GM12873 (cell line): ENCODE measurements around the gene SLC6A6.

Experiments
- TF ChIP-seq, protein P1 (sequence below): IDR thresholded peaks from 2 replicates; pipeline ENCODE4 v1.5.1; 2012; ENCODE audit warnings: low read depth, mild to moderate bottlenecking, moderate library complexity, low read length, control low read depth; ENCODE audit not compliant: insufficient read depth; ENCODE audit errors: missing control alignments

SLC6A6 gene

DNA sequence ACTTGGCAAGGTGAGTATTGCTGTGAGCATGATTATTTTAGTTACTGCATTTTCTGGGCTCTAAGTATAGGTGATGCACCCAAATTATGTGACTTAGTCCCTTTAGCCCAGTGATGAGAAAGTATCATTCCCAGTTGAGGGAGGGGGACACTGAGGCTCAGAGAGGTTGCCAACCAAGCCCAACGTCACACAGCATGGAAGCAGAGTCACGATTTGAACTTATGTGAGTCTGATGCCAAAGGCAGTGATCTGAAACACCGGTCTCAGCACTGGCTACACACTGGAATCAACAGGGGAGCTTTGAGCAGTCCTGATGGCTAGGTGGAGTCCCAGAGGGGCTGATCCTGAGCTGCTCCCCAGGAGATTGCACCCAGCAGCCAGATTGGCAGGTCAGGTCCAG is 39.5 kb upstream of the SLC6A6 start:
- TF ChIP-seq, protein P1, sequence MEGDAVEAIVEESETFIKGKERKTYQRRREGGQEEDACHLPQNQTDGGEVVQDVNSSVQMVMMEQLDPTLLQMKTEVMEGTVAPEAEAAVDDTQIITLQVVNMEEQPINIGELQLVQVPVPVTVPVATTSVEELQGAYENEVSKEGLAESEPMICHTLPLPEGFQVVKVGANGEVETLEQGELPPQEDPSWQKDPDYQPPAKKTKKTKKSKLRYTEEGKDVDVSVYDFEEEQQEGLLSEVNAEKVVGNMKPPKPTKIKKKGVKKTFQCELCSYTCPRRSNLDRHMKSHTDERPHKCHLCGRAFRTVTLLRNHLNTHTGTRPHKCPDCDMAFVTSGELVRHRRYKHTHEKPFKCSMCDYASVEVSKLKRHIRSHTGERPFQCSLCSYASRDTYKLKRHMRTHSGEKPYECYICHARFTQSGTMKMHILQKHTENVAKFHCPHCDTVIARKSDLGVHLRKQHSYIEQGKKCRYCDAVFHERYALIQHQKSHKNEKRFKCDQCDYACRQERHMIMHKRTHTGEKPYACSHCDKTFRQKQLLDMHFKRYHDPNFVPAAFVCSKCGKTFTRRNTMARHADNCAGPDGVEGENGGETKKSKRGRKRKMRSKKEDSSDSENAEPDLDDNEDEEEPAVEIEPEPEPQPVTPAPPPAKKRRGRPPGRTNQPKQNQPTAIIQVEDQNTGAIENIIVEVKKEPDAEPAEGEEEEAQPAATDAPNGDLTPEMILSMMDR = no peak

DNA sequence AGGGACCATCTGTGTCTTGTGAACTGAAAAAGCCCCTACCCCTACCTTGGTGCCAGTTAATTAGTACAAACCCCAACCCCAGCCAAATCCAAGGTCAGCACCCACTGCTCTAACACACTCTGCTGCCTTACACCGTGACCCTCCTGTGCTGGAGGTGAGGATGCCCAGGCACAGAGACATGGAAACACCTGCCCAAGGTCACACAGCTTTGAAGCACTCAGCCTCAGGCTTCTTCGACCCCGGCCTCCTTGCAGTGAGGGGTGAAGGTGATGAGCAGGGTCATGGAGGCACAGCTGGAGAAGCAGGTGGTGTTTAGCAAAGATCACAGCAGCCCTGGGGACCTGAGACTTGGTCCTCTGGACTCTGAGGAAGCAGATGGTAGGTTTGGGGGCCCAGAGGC is 39.0 kb upstream of the SLC6A6 start:
- TF ChIP-seq, protein P1 = no peak

DNA sequence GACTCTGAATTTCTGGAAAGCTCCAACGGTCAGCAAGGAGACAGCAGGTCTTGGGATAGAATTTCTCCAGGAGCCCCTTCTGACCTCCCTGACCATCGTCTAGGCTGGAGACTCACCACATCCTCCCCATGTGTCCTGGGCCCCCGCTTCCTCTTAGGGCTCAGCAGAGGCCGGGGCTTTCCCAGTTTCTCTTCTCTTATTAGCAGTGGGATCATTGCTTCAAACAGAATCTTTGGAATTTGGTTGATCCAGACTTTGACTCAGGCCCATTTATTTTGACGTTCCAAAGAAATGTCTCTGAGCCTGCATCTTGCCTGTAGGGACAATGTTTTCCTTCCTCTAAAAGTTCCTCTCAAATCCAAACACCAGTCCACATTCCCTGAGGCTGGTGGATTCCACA is 38.4 kb upstream of the SLC6A6 start:
- TF ChIP-seq, protein P1 = no peak

DNA sequence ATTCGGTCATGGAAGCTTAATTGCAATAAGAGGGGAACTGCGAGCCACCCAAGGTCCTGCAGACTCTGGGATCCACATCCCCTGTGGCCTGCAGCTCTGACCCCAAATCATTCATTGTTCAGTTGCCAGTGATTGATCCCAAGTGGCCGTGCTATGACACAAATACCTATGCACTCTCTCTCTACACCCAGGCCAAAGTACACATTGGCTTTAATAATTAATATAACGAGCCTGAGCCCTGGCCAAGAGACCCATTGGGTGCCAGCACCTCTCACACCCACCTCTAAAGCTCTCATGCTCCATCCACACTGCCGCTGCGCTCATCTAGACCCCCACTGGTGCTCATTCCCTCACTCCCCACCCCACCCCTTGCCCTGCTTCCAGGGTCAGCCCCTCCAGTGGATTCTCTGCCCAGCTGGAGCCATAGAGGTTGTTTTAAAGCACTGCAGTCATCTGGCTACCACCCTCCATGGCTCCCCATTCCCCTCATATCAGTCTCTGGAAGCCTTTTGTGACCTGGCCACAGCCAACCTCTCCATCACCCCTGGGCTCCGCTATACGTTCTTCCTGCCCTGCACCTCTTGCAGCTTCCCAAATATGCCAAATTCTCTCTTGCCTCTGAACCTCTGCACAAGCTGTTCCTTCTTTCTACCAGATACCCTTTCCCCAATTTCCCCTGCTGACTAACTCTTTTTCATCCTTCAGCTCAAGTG is 37.7 kb upstream of the SLC6A6 start:
- TF ChIP-seq, protein P1 = no peak

DNA sequence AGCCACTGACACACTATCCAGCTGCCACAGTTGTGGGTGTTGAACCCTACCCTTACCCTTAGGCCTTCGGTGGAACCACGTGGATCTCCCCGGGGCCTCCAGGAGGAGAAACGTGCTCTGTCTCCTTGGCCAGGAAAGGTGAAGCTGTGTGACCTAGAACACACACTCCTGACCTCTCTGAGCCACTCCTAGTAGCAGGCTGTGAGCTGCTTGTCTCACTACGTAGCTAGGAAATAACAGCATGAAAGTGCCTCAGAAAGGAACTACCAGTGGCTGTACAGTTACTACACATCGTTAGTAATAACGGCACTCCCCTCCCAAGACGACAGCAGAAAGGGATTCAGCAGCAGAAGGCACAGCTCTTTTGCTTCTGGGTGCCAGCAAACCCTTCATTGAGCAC is 36.2 kb upstream of the SLC6A6 start:
- TF ChIP-seq, protein P1 = no peak

DNA sequence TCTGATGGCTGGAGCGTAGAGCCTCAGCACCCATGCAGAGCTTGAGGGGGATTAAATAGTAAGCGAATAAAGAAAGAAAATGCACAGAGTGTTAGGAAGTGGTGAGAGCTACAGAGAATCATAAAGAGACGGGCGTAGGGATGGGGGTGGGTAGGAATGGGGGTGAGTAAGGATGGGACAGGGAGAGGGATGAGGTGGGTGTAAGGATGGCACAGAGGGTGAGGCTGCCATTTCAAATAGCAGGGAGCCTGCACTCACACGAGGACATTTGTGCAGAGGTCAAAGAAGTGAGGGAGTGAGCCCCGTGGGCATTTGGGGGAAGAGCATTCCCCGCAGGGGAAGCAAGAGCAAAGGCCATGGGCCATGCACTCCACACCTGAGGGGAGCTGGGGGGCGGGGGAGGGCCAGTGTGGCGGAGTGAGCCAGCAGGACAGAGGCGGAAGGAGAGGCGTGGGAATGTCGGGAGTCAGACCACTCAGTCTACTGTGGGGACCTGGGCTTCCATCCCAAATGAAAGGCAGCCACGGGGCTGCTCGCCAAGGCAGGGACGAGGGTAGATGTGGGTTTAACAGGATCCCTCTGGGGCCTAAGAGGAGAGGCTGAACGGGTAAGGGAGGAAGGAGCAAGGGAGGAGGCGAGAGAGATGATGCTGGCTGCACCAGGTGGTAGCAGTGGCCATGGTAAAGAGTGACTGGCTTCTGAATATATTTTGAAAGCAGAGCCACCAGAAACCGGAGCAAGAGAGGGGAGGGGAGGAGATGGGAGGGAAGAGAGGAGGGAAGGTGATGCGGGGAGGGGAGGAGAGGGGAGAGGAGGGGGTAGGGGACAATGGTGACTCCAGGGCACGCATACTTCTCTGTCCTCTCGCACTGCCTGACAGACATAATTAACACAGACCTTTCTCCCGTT is 35.2 kb upstream of the SLC6A6 start:
- TF ChIP-seq, protein P1 = no peak

DNA sequence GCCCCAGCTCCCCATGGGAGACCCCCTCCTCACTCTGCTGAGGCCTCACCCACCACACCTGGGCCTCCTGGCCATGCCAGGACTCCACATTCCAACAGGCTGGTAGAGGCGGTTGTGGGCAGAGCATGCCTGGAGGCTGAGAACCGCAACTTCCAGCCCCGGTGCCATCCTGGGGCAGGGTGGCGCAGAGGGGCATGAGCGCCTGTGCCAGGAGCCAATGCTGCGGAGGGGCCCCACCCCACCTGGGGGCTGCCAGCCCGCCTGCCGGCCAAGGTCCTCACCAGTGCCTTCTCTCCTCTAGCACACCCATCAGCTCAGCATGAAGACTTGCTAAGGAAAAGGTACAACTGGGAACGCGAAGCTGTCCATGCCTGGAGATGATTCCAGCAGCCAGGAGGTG is 34.3 kb upstream of the SLC6A6 start:
- TF ChIP-seq, protein P1 = no peak
